ENCODE results near the gene BANP.

BANP gene

DNA sequence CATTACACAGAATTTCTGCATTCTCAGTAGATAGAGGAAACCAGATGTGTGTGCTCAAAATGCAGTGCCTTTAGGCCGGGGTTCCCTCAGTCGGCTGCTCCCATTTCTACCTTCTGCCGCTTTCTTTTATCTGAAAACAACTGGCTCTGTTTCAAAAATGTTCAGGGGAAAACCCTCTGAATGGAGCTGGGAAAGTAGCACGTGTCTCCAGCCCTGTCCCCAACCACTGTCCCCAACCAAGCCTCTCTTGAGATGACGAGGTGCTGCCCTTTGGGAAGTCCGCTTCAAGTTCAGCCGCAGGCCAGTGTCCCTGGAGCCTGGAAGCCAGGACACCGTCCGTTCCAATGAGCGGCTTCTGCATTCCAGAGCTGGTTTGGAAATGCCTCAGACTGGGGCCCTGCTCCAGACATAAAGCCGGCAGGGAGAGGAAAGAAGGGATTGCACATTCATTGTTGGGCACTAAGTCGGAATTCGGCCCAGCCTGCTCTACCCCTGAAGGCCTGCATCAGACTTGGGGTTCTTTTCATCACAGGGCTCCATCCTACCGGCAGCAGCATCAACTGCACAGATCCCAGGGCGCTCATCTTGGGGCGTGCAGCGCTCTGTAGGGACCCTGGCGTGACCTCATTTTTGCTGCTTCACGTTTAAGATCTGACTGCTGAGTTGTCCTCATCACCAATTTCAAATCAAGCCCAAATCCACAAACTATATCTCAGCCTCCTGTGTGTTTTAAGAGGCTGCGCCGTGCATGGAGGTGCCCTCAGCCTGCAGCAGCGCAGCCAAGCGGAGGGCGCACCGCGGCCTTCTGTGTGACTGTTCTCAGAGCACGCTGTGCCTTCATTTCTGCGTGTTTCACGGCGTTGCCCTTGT lies 111.3 kb downstream of the BANP start:
- H2BK5ac ChIP-seq (ENCODE audit: low read length), result no peak overlapping the region
- no CpG with 5 or more reads among the region's 30 CpGs for WGBS, 2 donors (ENCODE audit: extremely low coverage in 2 of 2, insufficient read length in 2 of 2, insufficient replicate concordance in 1 of 2)
- H3K27ac ChIP-seq (replicated peaks; ENCODE audit: low read length), result no peak overlapping the region
- DNase-seq (ENCODE audit: low spot score), result peak; percentile 31
- peaks cover 4 to 6% of the 10 kb centered on the region in 2 donors for H3K36me3 ChIP-seq (replicated peaks in 1 of 2; ENCODE audit: control insufficient read depth in 2 of 2, insufficient read depth in 2 of 2, low read length in 2 of 2)
- no peak overlapping the region for H3K23ac ChIP-seq (ENCODE audit: low read depth, low read length, poor library complexity)
- H3K4ac ChIP-seq (ENCODE audit: low read length), result no peak overlapping the region
- H2AK5ac ChIP-seq (ENCODE audit: low read depth, low read length), result no peak overlapping the region
- no peak overlapping the region for H3K4me2 ChIP-seq (ENCODE audit: insufficient read depth, low read length, poor library complexity, severe bottlenecking)
- no peak overlapping the region for H4K8ac ChIP-seq (ENCODE audit: low read depth, low read length)
- no peak overlapping the region for H2BK12ac ChIP-seq (ENCODE audit: low read length)
- peak overlapping the region; percentile 39 for H3K9ac ChIP-seq (ENCODE audit: low read depth, low read length, poor library complexity)
- H2BK120ac ChIP-seq (ENCODE audit: low read depth, low read length), result no peak overlapping the region
- no peaks in the 10 kb centered on the region for H3K9me3 ChIP-seq (replicated peaks in 1 of 2; ENCODE audit: control insufficient read depth in 2 of 2, insufficient read depth in 1 of 2, low read depth in 1 of 2, low read length in 2 of 2)
- H2BK15ac ChIP-seq (ENCODE audit: low read length), result no peak overlapping the region
- no peak overlapping the region for H3K14ac ChIP-seq (ENCODE audit: low read length)
- no peaks in the 10 kb centered on the region for H3K27me3 ChIP-seq (ENCODE audit: control insufficient read depth in 3 of 3, insufficient read depth in 3 of 3, low read depth in 1 of 3, low read length in 3 of 3)
- no peak overlapping the region for H3K4me3 ChIP-seq (ENCODE audit: low read length in 2 of 2)
- no peak overlapping the region for H2AFZ ChIP-seq (ENCODE audit: low read length)
- no peaks in the 10 kb centered on the region for H3K79me1 ChIP-seq (ENCODE audit: low read depth, low read length)
- H3K18ac ChIP-seq (ENCODE audit: low read length), result peak overlapping the region; percentile 40
- H3K4me1 ChIP-seq (ENCODE audit: control insufficient read depth in 2 of 2, insufficient read depth in 1 of 2, low read depth in 1 of 2, low read length in 2 of 2), result peaks cover 0 to 14% of the 10 kb centered on the region in 2 donors
- no peak overlapping the region for H4K91ac ChIP-seq (ENCODE audit: low read depth, low read length, poor library complexity)

DNA sequence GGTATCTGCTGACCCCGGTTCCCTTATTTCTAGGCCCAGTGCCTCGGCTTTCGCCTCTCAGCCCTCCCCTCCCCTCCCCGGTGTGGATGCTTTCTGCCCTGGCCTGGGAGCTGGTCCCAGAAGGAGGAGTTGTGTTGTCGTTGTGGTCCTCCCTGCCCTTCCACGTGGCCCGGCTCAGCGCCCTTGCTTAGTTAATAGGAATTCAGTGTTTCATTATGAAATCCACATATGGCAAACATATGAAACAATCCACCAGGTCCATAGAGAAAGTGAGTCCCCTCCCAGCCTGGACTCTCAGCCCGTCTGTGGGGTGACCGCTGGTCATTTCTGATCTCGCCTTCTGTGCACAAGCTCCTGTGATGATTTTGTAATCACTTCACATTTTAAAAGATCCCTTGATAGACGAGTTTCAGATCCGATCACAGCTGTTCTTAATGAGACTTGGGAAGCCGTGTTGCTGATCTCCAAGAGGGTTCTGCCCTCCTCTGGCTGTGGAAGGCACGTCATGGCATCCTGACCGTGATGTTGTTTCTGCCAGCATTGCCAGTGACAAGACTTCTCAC lies 112.1 kb downstream of the BANP start:
- no peak overlapping the region for H2AFZ ChIP-seq (ENCODE audit: low read length)

DNA sequence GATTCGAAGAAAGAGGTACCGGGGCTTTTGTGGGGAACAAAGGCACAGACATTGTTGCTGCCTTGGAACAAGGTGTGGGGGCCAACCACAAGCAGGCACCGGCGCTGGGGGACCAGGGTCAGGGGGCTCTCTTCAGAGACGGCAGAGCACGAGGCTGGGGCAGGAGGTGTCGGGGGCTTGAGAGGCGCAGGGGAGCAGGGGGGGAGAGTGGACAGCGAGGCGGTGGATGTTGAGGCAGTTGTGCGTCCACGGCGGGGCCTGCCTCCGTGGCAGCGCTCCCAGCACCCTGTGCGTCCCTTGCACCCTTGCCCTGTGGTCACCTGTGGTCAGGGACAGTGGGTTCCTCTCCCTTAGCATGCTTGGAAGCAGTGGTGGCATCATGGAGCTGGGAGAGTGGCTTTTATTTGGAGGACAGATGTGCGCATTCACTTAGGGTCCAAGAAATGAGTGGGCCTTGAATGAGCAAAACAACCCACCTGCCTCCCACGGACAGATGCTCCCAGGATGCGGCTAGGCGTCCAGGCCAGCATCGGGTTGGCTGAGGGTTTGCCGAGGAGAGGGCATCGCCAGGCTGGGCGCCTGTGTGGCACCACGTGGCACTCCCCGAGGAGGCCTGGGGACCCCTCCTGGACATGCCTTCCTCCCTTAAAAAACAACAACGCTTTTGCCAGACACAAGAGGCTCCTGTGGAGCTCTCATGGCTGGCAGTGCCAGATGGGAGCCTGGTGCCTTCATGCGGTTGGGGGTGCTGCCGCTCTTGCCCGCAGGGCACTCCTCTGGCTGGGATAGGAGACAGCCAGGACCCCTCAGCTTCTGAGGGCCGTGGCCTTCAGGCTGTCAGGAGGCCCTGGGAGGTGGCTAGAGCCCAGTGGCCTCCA lies 113.0 kb downstream of the BANP start:
- Histone ChIP-seq H4K8ac (ENCODE audit: low read depth, low read length) (no peak overlapping the region), H3K4me1 (ENCODE audit: control insufficient read depth in 2 of 2, insufficient read depth in 1 of 2, low read depth in 1 of 2, low read length in 2 of 2) (peaks cover 0 to 9% of the 10 kb centered on the region in 2 donors), H2BK12ac (ENCODE audit: low read length) (peak overlapping the region; percentile 93), H3K23ac (ENCODE audit: low read depth, low read length, poor library complexity) (peak overlapping the region; percentile 68), H3K18ac (ENCODE audit: low read length) (peak overlapping the region; percentile 72), H2AFZ (ENCODE audit: low read length) (no peak overlapping the region), H2BK5ac (ENCODE audit: low read length) (peak overlapping the region; percentile 83), H3K4ac (ENCODE audit: low read length) (no peak overlapping the region), H3K36me3 (replicated peaks in 1 of 2; ENCODE audit: control insufficient read depth in 2 of 2, insufficient read depth in 2 of 2, low read length in 2 of 2) (peaks cover 4 to 6% of the 10 kb centered on the region in 2 donors), H3K27ac (replicated peaks; ENCODE audit: low read length) (no peak overlapping the region), H3K4me2 (ENCODE audit: insufficient read depth, low read length, poor library complexity, severe bottlenecking) (no peak overlapping the region), H4K91ac (ENCODE audit: low read depth, low read length, poor library complexity) (no peak overlapping the region), H2AK5ac (ENCODE audit: low read depth, low read length) (no peak overlapping the region), H2BK120ac (ENCODE audit: low read depth, low read length) (no peak overlapping the region), H3K4me3 (ENCODE audit: low read length in 2 of 2) (no peak overlapping the region), H3K79me1 (ENCODE audit: low read depth, low read length) (no peaks in the 10 kb centered on the region), H3K9ac (ENCODE audit: low read depth, low read length, poor library complexity) (no peak overlapping the region), H3K27me3 (ENCODE audit: control insufficient read depth in 3 of 3, insufficient read depth in 3 of 3, low read depth in 1 of 3, low read length in 3 of 3) (no peaks in the 10 kb centered on the region), H3K14ac (ENCODE audit: low read length) (peak overlapping the region; percentile 3), H3K9me3 (replicated peaks in 1 of 2; ENCODE audit: control insufficient read depth in 2 of 2, insufficient read depth in 1 of 2, low read depth in 1 of 2, low read length in 2 of 2) (no peaks in the 10 kb centered on the region), H2BK15ac (ENCODE audit: low read length) (peak overlapping the region; percentile 46)
- no peak for DNase-seq (ENCODE audit: low spot score)
- no CpG with 5 or more reads among the region's 31 CpGs for WGBS, 2 donors (ENCODE audit: extremely low coverage in 2 of 2, insufficient read length in 2 of 2, insufficient replicate concordance in 1 of 2)

More for the DNA sequence above, 112.1 kb downstream of the BANP start:
- Histone ChIP-seq H4K91ac (ENCODE audit: low read depth, low read length, poor library complexity) (no peak overlapping the region), H2BK15ac (ENCODE audit: low read length) (no peak overlapping the region), H4K8ac (ENCODE audit: low read depth, low read length) (no peak overlapping the region), H3K4me3 (ENCODE audit: low read length in 2 of 2) (no peak overlapping the region), H3K4me1 (ENCODE audit: control insufficient read depth in 2 of 2, insufficient read depth in 1 of 2, low read depth in 1 of 2, low read length in 2 of 2) (peaks cover 0 to 9% of the 10 kb centered on the region in 2 donors), H3K18ac (ENCODE audit: low read length) (peak overlapping the region; percentile 40), H2BK120ac (ENCODE audit: low read depth, low read length) (no peak overlapping the region), H3K4ac (ENCODE audit: low read length) (no peak overlapping the region), H3K27me3 (ENCODE audit: control insufficient read depth in 3 of 3, insufficient read depth in 3 of 3, low read depth in 1 of 3, low read length in 3 of 3) (no peaks in the 10 kb centered on the region), H3K79me1 (ENCODE audit: low read depth, low read length) (no peaks in the 10 kb centered on the region), H3K4me2 (ENCODE audit: insufficient read depth, low read length, poor library complexity, severe bottlenecking) (no peak overlapping the region), H2BK12ac (ENCODE audit: low read length) (no peak overlapping the region), H3K23ac (ENCODE audit: low read depth, low read length, poor library complexity) (no peak overlapping the region), H2BK5ac (ENCODE audit: low read length) (no peak overlapping the region), H3K14ac (ENCODE audit: low read length) (no peak overlapping the region), H2AK5ac (ENCODE audit: low read depth, low read length) (no peak overlapping the region), H3K36me3 (replicated peaks in 1 of 2; ENCODE audit: control insufficient read depth in 2 of 2, insufficient read depth in 2 of 2, low read length in 2 of 2) (peaks cover 4 to 6% of the 10 kb centered on the region in 2 donors), H3K9ac (ENCODE audit: low read depth, low read length, poor library complexity) (peak overlapping the region; percentile 39), H3K9me3 (replicated peaks in 1 of 2; ENCODE audit: control insufficient read depth in 2 of 2, insufficient read depth in 1 of 2, low read depth in 1 of 2, low read length in 2 of 2) (no peaks in the 10 kb centered on the region), H3K27ac (replicated peaks; ENCODE audit: low read length) (no peak overlapping the region)
- no peak for DNase-seq (ENCODE audit: low spot score)
- no CpG with 5 or more reads among the region's 16 CpGs for whole genome bisulfite sequencing, 2 donors (ENCODE audit: extremely low coverage in 2 of 2, insufficient read length in 2 of 2, insufficient replicate concordance in 1 of 2)

All from neuronal stem cell (in vitro differentiated cells).